NCI-H128 (cell line): Measurements from ENCODE around the gene CKB.

Experiments used
- DNase-seq: peaks from one replicate; lab custom pipeline; 2025; ENCODE audit not compliant: unreplicated experiment; lab: John Stamatoyannopoulos, UW

Gene CKB

GRCh38 chr14:103492156-103492925, 30.3 kb downstream of the CKB start:
- no peak for DNase-seq

- DNase-seq = no peak
These were observed 30.9 kb downstream of the CKB start for GRCh38 chr14:103491691-103492090.

DNA sequence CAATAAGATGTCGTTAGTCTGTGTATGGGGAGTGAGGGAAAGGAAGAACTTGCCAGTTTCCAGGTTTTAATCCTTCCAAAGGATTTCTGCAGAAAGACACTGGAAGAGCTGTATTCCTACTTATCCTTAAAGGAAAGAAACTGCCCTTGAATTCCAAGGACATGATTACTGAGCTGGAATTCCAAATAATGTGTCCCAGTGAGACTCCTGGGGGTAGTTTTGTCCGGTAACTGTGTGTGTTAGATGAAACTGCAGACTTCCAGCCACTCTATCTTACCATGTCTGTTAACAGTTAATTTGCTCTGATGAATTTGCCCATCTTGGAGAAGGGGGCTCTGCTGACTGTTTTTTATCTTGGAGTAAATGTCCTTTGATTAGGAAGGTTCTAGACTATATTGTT, 33.0 kb downstream of the CKB start:
- DNase-seq = no peak

DNA sequence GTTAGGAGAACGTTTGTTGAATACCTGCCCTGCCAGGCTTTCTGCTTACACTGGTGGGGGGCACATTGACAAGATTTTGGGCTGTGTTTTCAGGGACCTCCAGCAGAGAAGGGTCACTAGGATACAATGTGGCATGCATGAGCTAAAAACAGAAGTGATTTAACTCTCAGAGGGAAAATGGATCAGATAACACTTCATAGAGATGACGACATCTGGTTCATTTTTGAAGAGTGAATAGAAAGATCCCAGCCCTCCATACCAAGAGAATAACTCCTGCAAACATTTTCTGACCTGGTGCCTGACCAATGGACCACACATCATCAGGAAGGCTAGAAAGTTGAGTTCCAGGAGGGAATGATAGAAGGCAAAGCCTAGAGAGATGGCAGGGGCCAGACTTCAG, 33.7 kb downstream of the CKB start:
- no peak for DNase-seq

DNA sequence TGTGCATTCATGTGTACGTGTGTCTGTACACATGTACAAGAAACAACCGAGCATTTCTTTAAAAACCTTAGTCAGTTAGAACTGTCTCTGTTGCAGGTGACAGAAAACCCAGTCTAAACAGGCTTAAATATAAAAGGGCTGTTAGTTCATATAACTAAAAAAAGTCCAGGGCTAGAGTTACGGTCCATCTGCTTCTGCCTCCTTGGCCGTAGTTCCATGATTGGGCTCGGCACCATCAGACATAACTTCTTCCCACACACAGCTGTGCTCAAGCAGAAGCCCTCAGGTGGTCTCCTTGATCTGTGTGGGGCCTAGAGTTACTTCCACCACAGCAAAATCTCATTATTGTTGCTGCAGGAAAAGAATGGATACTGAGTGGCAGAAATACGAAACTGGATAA, 34.6 kb downstream of the CKB start:
- no peak for DNase-seq

- DNase-seq = no peak
These were observed 37.1 kb downstream of the CKB start for GRCh38 chr14:103485504-103485903.

- DNase-seq = no peak
These were observed 39.0 kb downstream of the CKB start for GRCh38 chr14:103483600-103483999.

DNA sequence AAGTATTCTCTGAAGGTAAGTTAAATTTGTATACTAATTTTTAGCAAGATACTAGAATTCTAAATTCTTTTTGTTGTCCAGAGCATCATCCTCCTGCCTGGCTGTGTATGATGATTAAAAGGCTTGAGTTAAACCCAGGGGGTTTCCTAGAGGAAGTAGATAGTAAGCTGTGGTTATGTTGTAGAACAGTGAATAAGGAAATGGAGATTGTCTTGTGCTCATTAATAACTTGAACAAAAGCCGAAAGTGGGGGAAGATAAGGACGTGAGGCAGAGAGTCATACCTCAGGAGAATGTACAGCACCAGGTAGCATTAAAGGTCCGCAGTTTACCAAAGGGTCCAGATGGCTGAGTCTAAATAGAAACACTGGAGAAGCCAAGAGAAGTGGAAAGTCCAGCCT, 42.0 kb downstream of the CKB start:
- DNase-seq = no peak

GRCh38 chr14:103476631-103477030, 46.0 kb downstream of the CKB start:
- DNase-seq = no peak

DNA sequence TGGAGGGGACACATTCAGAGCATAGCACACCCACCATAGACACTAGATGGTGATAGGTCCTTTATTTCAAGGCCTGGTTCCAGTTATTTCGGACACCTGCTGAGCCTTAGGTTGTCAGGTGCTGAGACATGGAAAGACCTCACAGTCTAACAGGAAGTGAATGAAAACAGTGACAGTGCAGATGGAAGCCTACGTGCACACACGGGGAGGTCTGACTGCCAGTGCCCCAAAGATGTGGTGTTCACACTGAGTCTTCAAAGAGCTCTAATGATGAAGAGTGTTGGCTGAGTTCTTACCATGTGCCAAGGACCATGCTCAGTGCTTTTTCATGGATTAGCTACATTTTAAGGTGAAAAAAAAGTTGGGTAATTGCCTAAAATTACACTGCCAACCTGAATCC, 46.6 kb downstream of the CKB start:
- no peak for DNase-seq

DNA sequence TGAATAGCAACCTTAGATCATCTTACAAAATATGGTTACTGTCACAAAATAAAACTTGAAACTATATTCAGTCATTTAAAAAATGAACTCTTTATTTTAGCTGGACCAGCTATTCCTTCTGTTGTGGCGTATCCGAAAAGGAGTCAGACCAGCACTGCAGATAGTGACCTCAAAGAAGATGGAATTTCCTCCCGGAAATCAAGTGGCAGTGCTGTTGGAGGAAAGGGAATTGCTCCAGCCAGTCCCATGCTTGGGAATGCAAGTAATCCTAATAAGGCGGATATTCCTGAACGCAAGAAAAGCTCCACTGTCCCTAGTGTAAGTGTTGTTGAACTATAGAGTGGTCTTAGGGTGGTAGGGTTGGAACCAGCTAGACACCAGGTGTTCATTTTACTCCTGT, 47.7 kb downstream of the CKB start:
- DNase-seq = no peak

DNA sequence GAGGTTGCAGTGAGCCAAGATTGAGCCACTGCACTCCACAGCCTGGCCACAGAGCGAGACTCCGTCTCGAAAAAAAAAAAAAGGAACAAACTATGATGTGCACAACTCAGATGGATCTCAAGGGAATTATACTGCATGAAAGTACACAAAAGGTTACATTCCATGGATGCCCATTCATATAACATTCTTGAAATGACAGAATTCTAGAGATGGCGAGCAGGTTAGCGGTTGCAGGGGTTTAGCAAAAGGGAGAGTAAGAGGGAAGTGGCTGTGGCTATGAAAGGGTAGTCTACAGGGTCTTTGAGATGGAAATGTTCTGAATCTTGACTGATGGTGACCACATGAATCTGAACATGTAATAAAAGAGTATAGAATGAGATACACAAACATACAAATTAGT, 49.7 kb downstream of the CKB start:
- DNase-seq = no peak
